GM19467 (cell line): ENCODE measurements around the gene IQCK.

ENCODE experiments used
- ATAC-seq: cut with Tn5 transposase; IDR thresholded peaks from one replicate; pipeline ENCODE4 v1.9.1; 2021; ENCODE audit warnings: mild to moderate bottlenecking, moderate library complexity; ENCODE audit not compliant: unreplicated experiment

Gene IQCK

GRCh38 chr16:19907161-19907992, 189.3 kb downstream of the IQCK start:
- ATAC-seq: no peak
